ENCODE results near the gene ZBTB11.
"Not testable (repeated sequence)": the region's sequence is repeated elsewhere in the genome, so short reads cannot be mapped to it uniquely, and the experiment has no call there.

The ZBTB11 gene

DNA sequence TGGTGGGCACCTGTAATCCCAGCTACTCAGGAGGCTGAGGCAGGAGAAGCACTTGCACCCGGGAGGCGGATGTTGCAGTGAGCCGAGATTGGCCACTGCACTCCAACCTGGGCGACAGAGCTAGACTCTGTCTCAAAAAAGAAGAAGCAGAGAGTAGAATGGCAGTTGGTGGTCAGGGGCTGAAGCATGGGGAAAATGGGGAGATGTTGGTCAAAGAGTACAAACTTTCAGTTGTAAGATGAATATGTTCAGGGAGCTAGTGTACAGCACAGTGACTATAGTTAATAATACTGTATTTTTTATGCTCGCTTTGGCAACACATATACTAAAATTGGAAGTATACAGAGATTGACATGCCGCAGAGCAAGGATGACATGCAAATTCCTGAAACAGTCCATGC, 61.4 kb downstream of the ZBTB11 start:
- no peak for DNase-seq (ENCODE audit: low read depth in 2 of 2)
- H3K4me3 ChIP-seq (replicated peaks in 1 of 2; ENCODE audit: low read depth in 2 of 2, low read length in 2 of 2), result no peak overlapping the region
- TF ChIP-seq, protein P1, sequence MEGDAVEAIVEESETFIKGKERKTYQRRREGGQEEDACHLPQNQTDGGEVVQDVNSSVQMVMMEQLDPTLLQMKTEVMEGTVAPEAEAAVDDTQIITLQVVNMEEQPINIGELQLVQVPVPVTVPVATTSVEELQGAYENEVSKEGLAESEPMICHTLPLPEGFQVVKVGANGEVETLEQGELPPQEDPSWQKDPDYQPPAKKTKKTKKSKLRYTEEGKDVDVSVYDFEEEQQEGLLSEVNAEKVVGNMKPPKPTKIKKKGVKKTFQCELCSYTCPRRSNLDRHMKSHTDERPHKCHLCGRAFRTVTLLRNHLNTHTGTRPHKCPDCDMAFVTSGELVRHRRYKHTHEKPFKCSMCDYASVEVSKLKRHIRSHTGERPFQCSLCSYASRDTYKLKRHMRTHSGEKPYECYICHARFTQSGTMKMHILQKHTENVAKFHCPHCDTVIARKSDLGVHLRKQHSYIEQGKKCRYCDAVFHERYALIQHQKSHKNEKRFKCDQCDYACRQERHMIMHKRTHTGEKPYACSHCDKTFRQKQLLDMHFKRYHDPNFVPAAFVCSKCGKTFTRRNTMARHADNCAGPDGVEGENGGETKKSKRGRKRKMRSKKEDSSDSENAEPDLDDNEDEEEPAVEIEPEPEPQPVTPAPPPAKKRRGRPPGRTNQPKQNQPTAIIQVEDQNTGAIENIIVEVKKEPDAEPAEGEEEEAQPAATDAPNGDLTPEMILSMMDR (IDR thresholded peaks at IDR 0.05; ENCODE audit: low read depth, low read length), result no peak

DNA sequence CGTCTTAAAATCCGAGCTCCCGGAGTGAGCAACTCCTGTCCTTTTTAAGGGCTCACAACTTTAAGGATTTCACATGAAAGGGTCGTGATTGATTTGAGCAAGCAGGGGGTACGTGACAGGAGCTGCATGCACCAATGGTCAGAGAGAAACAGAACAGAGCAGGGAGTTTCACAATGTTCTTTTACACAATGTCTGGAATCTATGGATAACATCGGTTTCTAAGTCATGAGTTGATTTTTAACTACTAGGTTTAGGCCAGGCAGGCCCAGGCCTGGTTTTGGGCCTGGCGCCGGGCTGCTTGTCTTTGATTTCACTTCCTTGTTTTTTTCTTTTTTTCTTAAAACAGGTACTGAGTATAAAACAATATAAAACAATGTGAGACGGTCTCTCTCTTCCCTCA, 63.9 kb downstream of the ZBTB11 start:
- not testable (repeated sequence) for H3K4me3 ChIP-seq (replicated peaks in 1 of 2; ENCODE audit: low read depth in 2 of 2, low read length in 2 of 2); DNase-seq (ENCODE audit: low read depth in 2 of 2)

DNA sequence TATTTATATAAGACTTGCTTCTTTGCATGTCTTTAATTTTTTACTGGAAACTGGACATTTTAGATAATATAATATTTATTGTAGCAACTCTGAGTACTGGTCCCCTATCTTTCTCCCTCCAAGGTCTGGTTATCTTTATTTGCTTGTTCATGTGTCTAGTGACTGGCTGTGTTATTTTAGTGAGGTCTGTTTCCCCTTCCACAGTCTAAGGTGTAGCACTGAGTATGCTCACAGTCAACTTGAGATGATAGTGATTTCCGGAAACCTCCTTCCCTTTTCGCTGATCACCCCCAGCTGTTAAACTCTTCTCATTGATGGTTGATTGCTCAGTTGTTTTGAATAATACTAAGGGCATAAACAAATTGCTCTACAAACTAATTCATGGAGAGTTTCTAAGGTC, 65.9 kb downstream of the ZBTB11 start:
- TF ChIP-seq, protein P1 (IDR thresholded peaks at IDR 0.05; ENCODE audit: low read depth, low read length), result no peak
- no peak overlapping the region for H3K4me3 ChIP-seq (replicated peaks in 1 of 2; ENCODE audit: low read depth in 2 of 2, low read length in 2 of 2)
- no peak for DNase-seq (ENCODE audit: low read depth in 2 of 2)

DNA sequence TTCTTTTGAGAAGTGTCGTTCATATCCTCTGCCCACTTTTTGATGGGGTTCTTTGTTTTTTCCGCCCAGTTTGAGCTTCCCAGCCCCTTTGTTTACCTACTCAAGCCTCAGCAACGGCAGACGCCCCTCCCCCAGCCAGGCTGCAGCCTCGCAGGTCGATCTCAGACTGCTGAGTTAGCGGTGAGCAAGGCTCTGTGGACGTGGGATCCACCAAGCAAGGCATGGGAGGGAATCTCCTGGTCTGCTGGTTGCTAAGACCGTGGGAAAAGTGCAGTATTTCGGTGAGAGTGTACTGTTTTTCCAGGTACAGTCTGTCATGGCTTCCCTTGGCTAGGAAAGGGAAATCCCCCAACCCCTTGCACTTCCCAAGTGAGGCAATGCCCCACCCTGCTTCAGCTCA, 71.5 kb downstream of the ZBTB11 start:
- not testable (repeated sequence) for DNase-seq (ENCODE audit: low read depth in 2 of 2)

DNA sequence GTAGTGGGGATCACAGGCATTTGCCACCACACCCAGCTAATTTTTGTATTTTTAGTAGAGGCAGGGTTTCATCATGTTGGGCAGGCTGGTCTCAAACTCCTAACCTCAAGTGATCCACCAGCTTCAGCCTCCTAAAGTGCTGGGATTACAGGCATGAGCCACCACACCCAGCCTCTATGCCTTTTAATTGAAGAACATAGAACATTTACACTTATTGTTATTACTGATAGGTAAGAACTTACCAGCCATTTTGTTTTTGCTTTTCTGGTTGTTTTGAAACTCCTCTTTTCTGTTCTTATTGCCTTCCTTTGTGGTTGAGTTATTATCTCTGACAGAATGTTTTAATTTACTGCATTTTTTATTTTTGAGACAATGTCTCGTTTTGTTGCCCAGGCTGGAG, 73.7 kb downstream of the ZBTB11 start:
- DNase-seq (ENCODE audit: low read depth in 2 of 2), result no peak
- H3K4me3 ChIP-seq (replicated peaks in 1 of 2; ENCODE audit: low read depth in 2 of 2, low read length in 2 of 2), result no peak overlapping the region
- TF ChIP-seq, protein P1 (IDR thresholded peaks at IDR 0.05; ENCODE audit: low read depth, low read length), result no peak

More for the DNA sequence above, 71.5 kb downstream of the ZBTB11 start:
- H3K4me3 ChIP-seq (replicated peaks in 1 of 2; ENCODE audit: low read depth in 2 of 2, low read length in 2 of 2), result not testable (repeated sequence)

DNA sequence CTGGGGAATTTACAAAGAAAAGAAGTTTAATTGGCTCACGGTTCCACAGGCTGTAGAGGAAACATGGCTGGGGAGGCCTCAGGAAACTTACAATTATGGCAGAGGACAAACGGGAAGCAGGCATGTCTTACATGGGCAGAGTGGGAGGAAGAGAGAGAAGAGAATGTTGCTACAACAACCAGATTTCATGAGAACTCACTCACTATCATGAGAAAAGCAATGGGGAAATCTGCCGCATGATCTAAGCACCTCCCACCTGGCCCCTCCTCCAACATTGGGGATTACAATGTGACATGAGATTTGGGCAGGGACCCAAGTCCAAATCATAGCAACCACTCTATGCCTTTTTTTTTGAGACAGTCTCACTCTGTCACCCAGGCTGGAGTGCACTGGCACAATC, 74.2 kb downstream of the ZBTB11 start:
- TF ChIP-seq, protein P1 (IDR thresholded peaks at IDR 0.05; ENCODE audit: low read depth, low read length), result no peak
- no peak overlapping the region for H3K4me3 ChIP-seq (replicated peaks in 1 of 2; ENCODE audit: low read depth in 2 of 2, low read length in 2 of 2)
- no peak for DNase-seq (ENCODE audit: low read depth in 2 of 2)
